HG02884 (cell line): ENCODE data around the gene MAGEF1.

ENCODE experiments used
- ATAC-seq: cut with Tn5 transposase; IDR thresholded peaks from one replicate; pipeline ENCODE4 v1.9.1; 2021; ENCODE audit warnings: mild to moderate bottlenecking, moderate library complexity; ENCODE audit not compliant: unreplicated experiment

MAGEF1 gene

DNA sequence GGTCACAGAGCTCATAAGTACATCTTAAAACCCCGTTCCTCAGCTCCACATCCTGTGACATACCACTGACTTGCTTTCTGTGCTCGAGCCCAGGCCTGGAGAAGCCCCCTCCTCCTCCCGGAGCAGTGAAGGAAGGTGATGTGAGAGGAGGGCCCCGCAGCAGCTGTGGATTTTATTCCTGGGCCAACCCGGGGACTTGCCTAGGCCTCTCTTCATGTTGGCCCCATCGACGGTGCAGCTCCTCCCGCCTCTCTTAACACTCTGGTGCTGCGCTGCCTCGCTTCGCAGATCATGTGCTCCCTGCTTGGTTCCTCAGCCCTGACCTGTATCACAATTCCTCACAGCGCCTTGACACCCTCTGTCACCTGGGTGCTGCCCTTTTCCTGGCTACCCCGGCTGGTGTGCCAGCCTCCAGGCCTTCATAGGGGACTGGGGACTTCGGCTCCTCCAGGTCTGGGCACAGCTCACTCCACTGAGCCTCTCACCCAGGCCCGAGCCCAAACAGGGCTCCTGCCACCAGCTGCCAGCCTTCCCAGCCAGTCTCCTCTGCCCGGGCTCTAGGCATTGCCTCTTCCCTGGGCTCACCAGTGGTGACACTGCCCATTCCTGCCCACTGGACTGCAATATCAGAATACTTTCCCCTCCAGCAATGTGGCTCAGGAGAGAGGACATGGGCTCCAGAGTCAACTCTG, 21.5 kb downstream of the MAGEF1 start:
- no peak for ATAC-seq

- no peak for ATAC-seq
Measured at GRCh38 chr3:184688882-184689271, 23.0 kb downstream of the MAGEF1 start.

DNA sequence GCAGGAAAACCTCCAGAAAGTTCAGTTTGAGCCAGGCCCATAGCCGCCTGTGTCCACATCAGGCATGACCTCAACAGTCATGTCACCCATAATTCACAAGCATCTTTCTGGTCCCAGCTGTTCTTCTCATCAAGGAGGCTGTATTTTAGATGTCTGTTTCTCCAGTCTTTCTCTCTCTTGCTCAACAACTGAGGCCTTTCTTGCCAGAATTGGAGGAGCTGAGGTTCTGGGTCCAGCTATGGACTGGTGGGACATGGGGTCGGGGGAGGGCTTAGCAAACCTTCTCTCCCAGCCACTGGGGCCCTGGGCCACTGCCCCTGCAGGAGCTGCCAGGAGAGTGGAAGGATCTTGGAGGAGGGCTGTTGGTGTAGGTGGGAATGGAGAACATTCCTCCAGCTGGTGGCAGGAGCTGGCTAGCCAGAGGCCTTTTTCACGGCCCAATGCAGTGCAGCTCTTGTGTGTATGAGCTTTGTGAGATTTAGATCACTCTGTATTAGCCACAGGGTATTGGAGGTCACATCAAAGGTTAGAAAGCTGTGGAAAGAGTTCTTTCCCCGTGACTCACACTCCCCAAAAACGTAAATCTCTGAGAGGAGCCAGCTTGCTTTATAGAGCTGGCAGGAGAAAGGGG, 23.5 kb downstream of the MAGEF1 start:
- no peak for ATAC-seq

GRCh38 chr3:184687363-184688015, 24.4 kb downstream of the MAGEF1 start:
- ATAC-seq: no peak

- no peak for ATAC-seq
Measured at GRCh38 chr3:184685646-184686045, 26.2 kb downstream of the MAGEF1 start.

GRCh38 chr3:184685055-184685454, 26.8 kb downstream of the MAGEF1 start:
- no peak for ATAC-seq

DNA sequence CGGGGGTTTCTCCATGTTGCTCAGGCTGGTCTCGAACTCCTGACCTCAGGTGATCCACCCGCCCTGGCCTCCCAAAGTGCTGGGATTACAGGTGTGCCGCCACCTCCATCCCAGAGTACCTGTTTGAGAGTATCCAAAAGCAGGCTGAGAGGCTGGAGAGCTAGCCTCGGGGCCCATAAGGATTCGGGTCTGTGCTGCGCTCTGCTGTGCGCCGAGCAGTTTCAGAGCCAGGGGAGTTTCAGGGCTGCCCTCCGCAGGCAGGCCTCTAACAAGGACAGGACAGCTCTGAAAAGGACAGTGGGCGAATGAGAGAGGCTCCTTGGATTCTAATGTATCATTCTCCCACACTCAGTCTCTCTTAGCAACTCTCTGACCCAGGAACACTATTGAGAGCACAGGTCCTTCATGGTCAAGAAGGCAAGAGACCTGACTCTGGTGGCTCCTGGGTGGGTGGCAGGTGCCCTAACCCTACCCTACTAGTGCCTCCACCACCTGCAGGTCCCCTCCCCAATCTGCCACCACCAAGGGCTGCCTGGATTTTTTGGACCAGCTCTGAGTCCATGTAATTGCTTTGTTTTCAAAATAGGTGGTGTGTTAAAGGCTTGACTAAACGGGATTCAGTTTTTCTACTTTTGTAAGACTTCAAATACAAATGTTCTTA, 27.8 kb downstream of the MAGEF1 start:
- no peak for ATAC-seq

GRCh38 chr3:184683234-184683633, 28.6 kb downstream of the MAGEF1 start:
- ATAC-seq: no peak

- no peak for ATAC-seq
Measured at GRCh38 chr3:184682671-184683070, 29.2 kb downstream of the MAGEF1 start.

GRCh38 chr3:184680385-184681345, 31.2 kb downstream of the MAGEF1 start:
- ATAC-seq: no peak

GRCh38 chr3:184679056-184679816, 32.6 kb downstream of the MAGEF1 start:
- no peak for ATAC-seq

GRCh38 chr3:184678317-184679055, 33.4 kb downstream of the MAGEF1 start:
- ATAC-seq: no peak

DNA sequence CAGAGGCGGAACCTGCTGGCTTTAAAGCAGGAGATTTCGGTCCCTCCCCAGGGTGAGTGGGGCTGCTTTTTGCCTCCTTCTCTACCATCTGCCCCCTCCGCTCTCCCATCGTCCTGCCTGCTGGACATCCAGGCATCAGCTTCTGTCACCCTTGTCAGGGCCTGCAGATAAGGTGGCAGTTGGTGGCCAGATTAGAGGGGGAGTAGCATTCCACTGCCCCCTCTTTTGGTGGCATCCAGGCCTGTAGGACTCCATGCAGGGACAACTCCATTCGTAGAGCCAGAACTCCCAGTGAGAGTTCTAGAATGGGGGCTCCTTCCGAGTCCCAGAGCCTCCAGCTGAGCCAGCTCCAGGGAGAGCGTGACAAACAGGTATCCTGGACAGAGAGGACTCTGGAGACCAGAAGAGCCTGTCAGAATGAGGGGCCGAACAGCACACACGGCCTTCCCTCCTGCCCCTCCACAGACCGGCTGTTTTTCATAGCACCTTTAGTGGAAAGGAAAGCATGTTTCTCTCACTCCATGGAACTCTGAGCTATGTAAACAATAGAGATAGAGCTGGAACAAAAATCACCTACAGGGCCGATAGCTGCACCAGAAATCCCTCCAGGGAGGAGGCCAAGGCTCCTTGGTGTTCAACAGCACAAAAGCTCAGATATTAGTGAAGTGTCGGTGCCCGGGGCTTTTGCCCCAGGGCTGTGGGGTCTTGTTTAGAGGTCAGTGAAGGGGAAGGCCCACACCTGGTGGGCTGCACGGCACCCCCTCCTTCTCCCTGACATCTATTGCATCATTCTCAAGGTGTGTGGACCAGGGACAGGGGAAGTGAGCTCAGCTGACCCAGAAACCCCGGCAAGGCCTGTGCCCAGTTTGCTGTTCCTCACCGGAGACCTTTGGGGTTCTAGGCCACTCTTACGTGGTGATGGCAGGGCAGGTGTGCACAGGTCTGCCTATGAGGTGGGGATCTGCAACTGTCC, 34.2 kb downstream of the MAGEF1 start:
- no peak for ATAC-seq

GRCh38 chr3:184676927-184677326, 34.9 kb downstream of the MAGEF1 start:
- no peak for ATAC-seq

DNA sequence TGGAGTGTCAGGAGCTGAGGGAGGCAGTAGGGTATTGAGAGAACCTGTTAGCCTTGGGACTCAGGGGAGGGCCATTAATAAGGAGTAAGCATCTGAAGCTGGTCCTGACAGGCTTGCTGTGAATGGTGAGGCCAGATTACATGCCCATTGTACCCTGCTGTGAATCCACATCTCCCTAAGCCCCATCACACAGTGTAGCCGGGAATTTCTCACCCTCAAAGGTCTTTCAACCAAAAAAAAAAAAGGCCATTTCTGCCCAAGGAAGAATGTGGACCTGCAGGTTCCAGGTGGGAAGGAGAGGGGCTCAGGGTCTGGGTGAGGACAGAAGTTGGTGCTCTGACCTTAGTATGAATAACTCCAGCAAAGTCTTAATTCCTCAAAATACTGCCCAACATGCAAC, 37.2 kb downstream of the MAGEF1 start:
- no peak for ATAC-seq

DNA sequence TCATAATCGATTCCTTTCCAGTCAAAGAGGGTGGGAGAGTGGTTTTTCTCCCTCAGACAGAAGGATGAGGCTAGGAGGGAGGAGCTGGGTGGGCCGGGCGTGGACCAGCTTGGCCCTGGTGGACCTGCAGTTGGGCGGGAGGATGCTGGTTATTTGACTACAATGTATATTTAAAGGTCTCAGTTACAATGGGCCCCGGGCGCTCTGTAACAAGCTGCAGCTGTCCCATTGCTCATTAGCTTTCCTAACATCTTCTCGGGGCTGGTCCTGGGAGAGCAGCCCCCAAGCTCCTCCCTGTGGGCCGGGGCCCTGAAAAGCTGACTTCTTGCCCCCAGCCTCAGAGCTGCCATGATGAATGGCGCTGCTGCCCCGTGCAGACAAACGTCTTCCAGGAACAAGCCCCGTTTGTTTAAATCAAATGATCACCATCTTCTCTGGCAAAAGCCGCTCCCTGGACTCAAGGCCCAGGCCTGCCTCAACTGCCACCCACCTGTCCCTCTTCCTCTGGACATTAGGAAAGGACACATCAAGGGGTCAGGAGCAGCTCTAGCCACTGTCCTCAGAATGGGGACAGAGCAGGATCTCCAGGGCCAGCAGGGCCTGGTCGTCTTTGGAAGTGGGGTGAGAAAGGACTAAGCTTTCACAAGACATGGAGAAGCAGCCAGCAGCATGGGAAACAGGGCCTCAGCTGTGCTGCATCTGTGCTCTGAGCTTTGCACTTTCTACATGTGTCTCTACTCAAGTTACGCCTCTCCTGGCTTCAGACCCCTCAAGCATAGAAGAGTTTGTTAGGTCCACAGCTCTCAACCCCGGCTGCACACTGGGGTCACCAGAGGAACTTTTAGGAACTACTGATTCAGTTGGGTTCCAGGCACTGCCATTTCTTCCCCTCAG, 38.6 kb downstream of the MAGEF1 start:
- no peak for ATAC-seq

GRCh38 chr3:184672335-184672734, 39.5 kb downstream of the MAGEF1 start:
- ATAC-seq: no peak
